Measurements from ENCODE around the gene CD209. TPM values are rescaled to one million over a fixed set of nuclear protein-coding genes. Genes with fewer than 3 reads are reported as not detected.

CD209 gene
- total RNA-seq, 1 experiment from 2014 or later = not detected

DNA sequence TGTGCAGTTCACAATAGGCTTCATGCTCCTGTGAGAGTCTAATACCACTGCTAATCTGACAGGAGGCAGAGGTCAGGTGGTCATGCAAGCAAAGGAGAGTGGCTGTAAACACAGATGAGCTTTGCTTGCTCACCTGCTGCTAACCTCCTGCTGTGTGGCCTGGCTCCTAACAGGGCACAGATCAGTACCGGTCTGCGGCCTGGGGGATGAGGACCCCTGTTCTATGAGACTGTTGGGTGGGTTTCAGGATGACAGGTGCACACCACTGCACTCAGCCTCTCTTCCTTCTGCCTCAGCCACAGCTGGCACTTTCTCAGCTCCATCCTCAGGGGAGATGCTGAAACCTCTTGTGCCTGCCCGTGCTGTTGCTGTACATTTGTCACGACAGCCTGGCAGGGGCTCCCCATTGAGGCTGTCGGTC lies 25.1 kb downstream of the CD209 start:
- Histone ChIP-seq H3K9me3 (ENCODE audit: low read depth, low read length, poor library complexity, severe bottlenecking) (no peaks in the 10 kb centered on the region), H3K27me3 (replicated peaks; ENCODE audit: insufficient read depth, low read depth, low read length, poor library complexity) (peaks cover under 1% of the 10 kb centered on the region), H3K27ac (ENCODE audit: low read depth, low read length, poor library complexity, severe bottlenecking) (no peak overlapping the region), H3K36me3 (ENCODE audit: insufficient read depth, low read length, poor library complexity, severe bottlenecking) (no peaks in the 10 kb centered on the region), H3K4me1 (ENCODE audit: insufficient read depth, low read length, poor library complexity, severe bottlenecking) (no peaks in the 10 kb centered on the region), H3K4me3 (ENCODE audit: low read depth, low read length, poor library complexity, severe bottlenecking) (no peak overlapping the region)
- no peak for DNase-seq (ENCODE audit: low spot score)
- ChIA-PET CTCF (no interaction called here), POLR2A (ENCODE audit: low non-redundant PET) (no interaction called here)
- no TSS peak for BruUV-seq (replicated peaks)
- intact Hi-C loops (cut with micrococcal nuclease; ENCODE audit: unreplicated experiment) = no loop called here
- TF ChIP-seq, protein P1, sequence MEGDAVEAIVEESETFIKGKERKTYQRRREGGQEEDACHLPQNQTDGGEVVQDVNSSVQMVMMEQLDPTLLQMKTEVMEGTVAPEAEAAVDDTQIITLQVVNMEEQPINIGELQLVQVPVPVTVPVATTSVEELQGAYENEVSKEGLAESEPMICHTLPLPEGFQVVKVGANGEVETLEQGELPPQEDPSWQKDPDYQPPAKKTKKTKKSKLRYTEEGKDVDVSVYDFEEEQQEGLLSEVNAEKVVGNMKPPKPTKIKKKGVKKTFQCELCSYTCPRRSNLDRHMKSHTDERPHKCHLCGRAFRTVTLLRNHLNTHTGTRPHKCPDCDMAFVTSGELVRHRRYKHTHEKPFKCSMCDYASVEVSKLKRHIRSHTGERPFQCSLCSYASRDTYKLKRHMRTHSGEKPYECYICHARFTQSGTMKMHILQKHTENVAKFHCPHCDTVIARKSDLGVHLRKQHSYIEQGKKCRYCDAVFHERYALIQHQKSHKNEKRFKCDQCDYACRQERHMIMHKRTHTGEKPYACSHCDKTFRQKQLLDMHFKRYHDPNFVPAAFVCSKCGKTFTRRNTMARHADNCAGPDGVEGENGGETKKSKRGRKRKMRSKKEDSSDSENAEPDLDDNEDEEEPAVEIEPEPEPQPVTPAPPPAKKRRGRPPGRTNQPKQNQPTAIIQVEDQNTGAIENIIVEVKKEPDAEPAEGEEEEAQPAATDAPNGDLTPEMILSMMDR (conservative IDR thresholded peaks at IDR 0.05; ENCODE audit: low read depth, low read length) = no peak
- TF ChIP-seq EZH2 (IDR thresholded peaks at IDR 0.05; ENCODE audit: borderline replicate concordance, low read depth, low read length, poor library complexity, severe bottlenecking) = no peak

DNA sequence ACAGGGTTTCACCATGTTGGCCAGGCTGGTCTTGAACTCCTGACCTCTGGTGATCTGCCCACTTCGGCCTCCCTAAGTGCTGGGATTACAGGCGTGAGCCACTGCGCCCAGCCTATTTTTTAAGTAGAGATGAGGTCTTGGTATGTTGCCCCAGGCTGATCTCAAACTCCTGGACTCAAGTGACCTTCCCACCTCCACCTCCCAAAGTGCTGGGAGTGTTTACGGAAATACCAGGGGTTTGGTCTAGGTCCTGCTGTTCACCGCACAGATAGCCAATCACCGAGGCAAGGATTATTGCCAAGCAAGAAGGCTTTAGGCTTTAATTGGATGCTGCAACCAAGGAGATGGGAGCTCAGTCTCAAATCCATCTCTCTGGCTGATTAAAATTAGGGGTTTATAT lies 27.0 kb downstream of the CD209 start:
- no peak for TF ChIP-seq EZH2 (IDR thresholded peaks at IDR 0.05; ENCODE audit: borderline replicate concordance, low read depth, low read length, poor library complexity, severe bottlenecking)
- TF ChIP-seq, protein P1 (conservative IDR thresholded peaks at IDR 0.05; ENCODE audit: low read depth, low read length) = no peak
- Histone ChIP-seq H3K4me1 (ENCODE audit: insufficient read depth, low read length, poor library complexity, severe bottlenecking) (no peaks in the 10 kb centered on the region), H3K27ac (ENCODE audit: low read depth, low read length, poor library complexity, severe bottlenecking) (no peak overlapping the region), H3K27me3 (replicated peaks; ENCODE audit: insufficient read depth, low read depth, low read length, poor library complexity) (no peaks in the 10 kb centered on the region), H3K4me3 (ENCODE audit: low read depth, low read length, poor library complexity, severe bottlenecking) (no peak overlapping the region), H3K9me3 (ENCODE audit: low read depth, low read length, poor library complexity, severe bottlenecking) (no peaks in the 10 kb centered on the region), H3K36me3 (ENCODE audit: insufficient read depth, low read length, poor library complexity, severe bottlenecking) (no peaks in the 10 kb centered on the region)
- BruUV-seq (replicated peaks) = no TSS peak
- intact Hi-C loops (cut with micrococcal nuclease; ENCODE audit: unreplicated experiment) = no loop called here
- CTCF ChIA-PET = no interaction called here
- DNase-seq (ENCODE audit: low spot score) = no peak
- POLR2A ChIA-PET (ENCODE audit: low non-redundant PET) = no interaction called here

- Histone ChIP-seq H3K27me3 (replicated peaks; ENCODE audit: insufficient read depth, low read depth, low read length, poor library complexity) (no peaks in the 10 kb centered on the region), H3K4me3 (ENCODE audit: low read depth, low read length, poor library complexity, severe bottlenecking) (no peak overlapping the region), H3K27ac (ENCODE audit: low read depth, low read length, poor library complexity, severe bottlenecking) (no peak overlapping the region), H3K36me3 (ENCODE audit: insufficient read depth, low read length, poor library complexity, severe bottlenecking) (no peaks in the 10 kb centered on the region), H3K9me3 (ENCODE audit: low read depth, low read length, poor library complexity, severe bottlenecking) (no peaks in the 10 kb centered on the region), H3K4me1 (ENCODE audit: insufficient read depth, low read length, poor library complexity, severe bottlenecking) (no peaks in the 10 kb centered on the region)
- intact Hi-C loops (cut with micrococcal nuclease; ENCODE audit: unreplicated experiment) = no loop called here
- DNase-seq (ENCODE audit: low spot score) = no peak
- POLR2A ChIA-PET (ENCODE audit: low non-redundant PET) = no interaction called here
- BruUV-seq (replicated peaks) = no TSS peak
- CTCF ChIA-PET = no interaction called here
- TF ChIP-seq EZH2 (IDR thresholded peaks at IDR 0.05; ENCODE audit: borderline replicate concordance, low read depth, low read length, poor library complexity, severe bottlenecking) = no peak
- TF ChIP-seq, protein P1 (conservative IDR thresholded peaks at IDR 0.05; ENCODE audit: low read depth, low read length) = no peak
Observed at GRCh38 chr19:7718668-7719067, 28.7 kb downstream of the CD209 start.

Measured in A673 (cell line).